ENCODE results near the gene ELMO3. TPM values are rescaled to one million over a fixed set of nuclear protein-coding genes. Genes with fewer than 3 reads are reported as not detected.

ELMO3 gene
- total and polyA plus RNA-seq, 2 donors (not counting 3 experiments of a cell fraction or from before 2014, with no cell fraction given) = 3.9 to 5.7 TPM

- H3K27ac ChIP-seq (ENCODE audit: insufficient read depth, low read depth, low read length) = peak within 1 kb of the TSS; percentile 88
- H3K79me2 ChIP-seq (ENCODE audit: control insufficient read depth, insufficient read depth, low read length) = peaks cover 28% of the 10 kb centered on the region
- no peaks in the 10 kb centered on the region for H4K20me1 ChIP-seq (replicated peaks; ENCODE audit: control insufficient read depth, extremely low read depth, insufficient read depth, low read length)
- H3K9ac ChIP-seq (replicated peaks; ENCODE audit: extremely low read depth, insufficient read depth, low read length) = peak within 1 kb of the TSS; percentile 69
- H3K4me1 ChIP-seq (ENCODE audit: control insufficient read depth, extremely low read depth, insufficient read depth, low read length) = peaks cover 46% of the 10 kb centered on the region
- no peaks in the 10 kb centered on the region for H3K9me1 ChIP-seq (replicated peaks; ENCODE audit: control insufficient read depth, extremely low read depth, insufficient read depth, low read length)
- CTCF ChIA-PET = interaction anchor here (0.6 to 3.2 kb wide), 16 partner anchors 9 to 274 kb away, joined by 3 to 18 read pairs (median 4); partner anchors contain the start of genes TMEM208 and TPPP3
- no peaks in the 10 kb centered on the region for H3K36me3 ChIP-seq (ENCODE audit: control insufficient read depth in 2 of 2, extremely low read depth in 1 of 2, insufficient read depth in 2 of 2, low read length in 2 of 2)
- peak within 1 kb of the TSS; percentile 73 for H3K4me2 ChIP-seq (ENCODE audit: insufficient read depth, low read length)
- H3K4me3 ChIP-seq (replicated peaks in 1 of 3; ENCODE audit: insufficient read depth in 1 of 3, low read depth in 1 of 3, low read length in 3 of 3) = peak within 1 kb of the TSS; percentile 60 to 89 (median 83)
- FAIRE-seq = peak; percentile 98
- POLR2A ChIA-PET = interaction anchor here (0.7 to 2.7 kb wide), 7 partner anchors 11 to 167 kb away, joined by 3 to 10 read pairs (median 6); partner anchors contain the start of gene TMEM208
- peak within 1 kb of the TSS; percentile 84 for H2AFZ ChIP-seq (ENCODE audit: low read depth, low read length)
- dilution Hi-C loops (cut with MboI; ENCODE audit: extremely low pct_ligation_motif_present, low sequenced_read_pairs) = no loop called here
- TF ChIP-seq EZH2 (IDR thresholded peaks at IDR 0.05; ENCODE audit: borderline replicate concordance, low read depth, low read length, severe bottlenecking) (no peak), POLR2A (IDR thresholded peaks at IDR 0.05; ENCODE audit: low read depth, low read length) (peak; percentile 93), POLR2AphosphoS5 (IDR thresholded peaks at IDR 0.05; ENCODE audit: insufficient read depth, low read depth, low read length) (peak; percentile 92), MAX (IDR thresholded peaks at IDR 0.05; ENCODE audit: insufficient read depth, insufficient read length) (no peak), JUN (IDR thresholded peaks at IDR 0.05; ENCODE audit: borderline replicate concordance, insufficient read depth, insufficient read length, low read depth) (no peak), GATA2 (IDR thresholded peaks at IDR 0.05; ENCODE audit: insufficient read depth, insufficient read length, low read depth, low read length) (no peak)
- intact Hi-C loops (cut with micrococcal nuclease) = loop anchor here (1.0 kb wide), 2 partner anchors 21 to 49 kb away; no protein-coding TSS in a partner anchor
- peaks cover 0 to 3% of the 10 kb centered on the region in 2 experiments for H3K27me3 ChIP-seq (ENCODE audit: control insufficient read depth in 2 of 2, insufficient read depth in 2 of 2, low read length in 2 of 2)
- no TSS peak for BruUV-seq (replicated peaks)
- no peaks in the 10 kb centered on the region for H3K9me3 ChIP-seq (replicated peaks; ENCODE audit: control insufficient read depth, insufficient read depth, low read length)
- peak; percentile 98 for DNase-seq (ENCODE audit: low read depth, low spot score)
Measured at GRCh38 chr16:67247192-67248072, 48.5 kb downstream of the ELMO3 start, which contains the start of gene FHOD1. TSS of gene FHOD1 (minus strand) at chr16:67247481. CDS start at chr16:67247410, 71 bp downstream.

Measured in endothelial cell of umbilical vein (primary cell).